ENCODE results near the gene SLC35E1. TPM values are rescaled to one million over a fixed set of nuclear protein-coding genes. Genes with fewer than 3 reads are reported as not detected.

Gene SLC35E1
- total RNA-seq, 1 experiment from 2014 or later = 35.8 TPM

DNA sequence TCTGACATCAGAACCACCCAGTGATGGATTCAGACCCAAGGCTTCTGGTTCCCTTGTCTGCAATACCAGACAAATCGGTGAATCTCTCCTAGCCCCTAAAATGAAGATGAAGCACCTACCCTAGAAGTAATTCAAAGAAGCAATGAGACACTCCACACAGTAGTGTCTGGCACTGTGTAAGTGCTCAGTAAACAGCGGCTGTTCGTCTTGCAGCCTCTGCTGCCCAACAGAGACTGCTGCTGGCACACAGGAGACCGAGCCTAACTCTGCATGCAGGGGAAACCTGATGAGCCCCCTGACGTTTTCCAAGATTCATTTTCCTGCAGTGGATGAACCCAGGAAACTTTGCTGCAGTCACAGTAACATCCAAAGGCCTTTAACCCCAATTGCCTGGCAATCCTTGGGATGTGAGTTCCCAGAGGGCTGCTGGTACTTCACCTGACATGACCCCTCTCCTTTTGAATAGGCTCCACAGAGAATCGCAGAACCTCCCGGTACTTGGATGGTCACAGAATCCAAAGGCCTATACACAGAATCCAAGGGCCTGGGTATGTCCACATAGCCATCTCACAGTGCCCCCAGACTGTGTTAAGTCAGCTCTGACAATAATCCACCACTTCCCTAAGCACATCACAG lies 49.1 kb upstream of the SLC35E1 start:
- H3K14ac ChIP-seq (ENCODE audit: insufficient read depth, low read length) = no peak overlapping the region
- H2AFZ ChIP-seq (ENCODE audit: low read length) = no peak overlapping the region
- H3K79me1 ChIP-seq (ENCODE audit: insufficient read depth, low read depth, low read length, poor library complexity, severe bottlenecking) = peaks cover 15% of the 10 kb centered on the region
- H3K4me2 ChIP-seq (ENCODE audit: insufficient read depth, insufficient read length, low read length) = no peak overlapping the region
- no peak overlapping the region for H3K56ac ChIP-seq (ENCODE audit: insufficient read length, low read depth, low read length)
- no peaks in the 10 kb centered on the region for H3K27me3 ChIP-seq (ENCODE audit: insufficient read depth, low read length)
- no peak overlapping the region for H3K27ac ChIP-seq (ENCODE audit: insufficient read length, low read depth, low read length)
- H3K27me3 Mint-ChIP-seq (ENCODE audit: low read depth) = no peaks in the 10 kb centered on the region
- H2BK120ac ChIP-seq (ENCODE audit: low read depth, low read length, poor library complexity, severe bottlenecking) = no peak overlapping the region
- no peak overlapping the region for H3K23ac ChIP-seq (ENCODE audit: insufficient read length, low read depth, low read length)
- H4K91ac ChIP-seq (ENCODE audit: insufficient read length, low read depth, low read length) = no peak overlapping the region
- no peak overlapping the region for H3K18ac ChIP-seq (ENCODE audit: insufficient read length, low read depth, low read length)
- peaks cover 28 to 46% of the 10 kb centered on the region in 2 experiments for H3K4me1 Mint-ChIP-seq
- H2BK15ac ChIP-seq (ENCODE audit: low read depth, low read length) = no peak overlapping the region
- no peak overlapping the region for H2BK5ac ChIP-seq (ENCODE audit: insufficient read length, low read length)
- H3T11ph ChIP-seq (ENCODE audit: low read length) = no peak overlapping the region
- no peaks in the 10 kb centered on the region for H4K20me1 ChIP-seq (ENCODE audit: control insufficient read depth, insufficient read depth, insufficient read length)
- H4K5ac ChIP-seq (ENCODE audit: insufficient read length, low read depth, low read length) = no peak overlapping the region
- no peak overlapping the region for H2BK20ac ChIP-seq (ENCODE audit: low read depth, low read length, poor library complexity, severe bottlenecking)
- TF ChIP-seq, protein P1, sequence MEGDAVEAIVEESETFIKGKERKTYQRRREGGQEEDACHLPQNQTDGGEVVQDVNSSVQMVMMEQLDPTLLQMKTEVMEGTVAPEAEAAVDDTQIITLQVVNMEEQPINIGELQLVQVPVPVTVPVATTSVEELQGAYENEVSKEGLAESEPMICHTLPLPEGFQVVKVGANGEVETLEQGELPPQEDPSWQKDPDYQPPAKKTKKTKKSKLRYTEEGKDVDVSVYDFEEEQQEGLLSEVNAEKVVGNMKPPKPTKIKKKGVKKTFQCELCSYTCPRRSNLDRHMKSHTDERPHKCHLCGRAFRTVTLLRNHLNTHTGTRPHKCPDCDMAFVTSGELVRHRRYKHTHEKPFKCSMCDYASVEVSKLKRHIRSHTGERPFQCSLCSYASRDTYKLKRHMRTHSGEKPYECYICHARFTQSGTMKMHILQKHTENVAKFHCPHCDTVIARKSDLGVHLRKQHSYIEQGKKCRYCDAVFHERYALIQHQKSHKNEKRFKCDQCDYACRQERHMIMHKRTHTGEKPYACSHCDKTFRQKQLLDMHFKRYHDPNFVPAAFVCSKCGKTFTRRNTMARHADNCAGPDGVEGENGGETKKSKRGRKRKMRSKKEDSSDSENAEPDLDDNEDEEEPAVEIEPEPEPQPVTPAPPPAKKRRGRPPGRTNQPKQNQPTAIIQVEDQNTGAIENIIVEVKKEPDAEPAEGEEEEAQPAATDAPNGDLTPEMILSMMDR (conservative IDR thresholded peaks at IDR 0.05) = no peak
- no peaks in the 10 kb centered on the region for H3K9me3 Mint-ChIP-seq
- peaks cover 70% of the 10 kb centered on the region; the same call in 1 of the 2 replicates for H3K79me2 ChIP-seq (ENCODE audit: insufficient read depth, low read length)
- H2BK12ac ChIP-seq (ENCODE audit: insufficient read length, low read depth, low read length) = no peak overlapping the region
- DNase-seq = no peak
- no peak overlapping the region for H3K4me3 Mint-ChIP-seq
- no peak overlapping the region for H3K4ac ChIP-seq (ENCODE audit: low read depth, low read length)
- H3K9ac ChIP-seq (ENCODE audit: extremely low read depth, insufficient read length, low read length) = no peak overlapping the region
- WGBS (ENCODE audit: extremely low coverage, insufficient read length, low lambda C conversion rate) = no CpG with 5 or more reads among the region's 7 CpGs
- H3K27ac Mint-ChIP-seq = peak overlapping the region; percentile 23 to 89 (median 36); a peak in 3 of 7 replicates
- no peaks in the 10 kb centered on the region for H3K23me2 ChIP-seq (ENCODE audit: insufficient read length, low read depth, low read length, poor library complexity, severe bottlenecking)
- no peak overlapping the region for H4K8ac ChIP-seq (replicated peaks; ENCODE audit: insufficient read length, low read depth, low read length)
- no peaks in the 10 kb centered on the region for H3K9me3 ChIP-seq (ENCODE audit: control insufficient read depth, low read depth, low read length)
- H3K4me1 ChIP-seq (ENCODE audit: insufficient read depth, low read length) = peaks cover 3% of the 10 kb centered on the region; the same call in 1 of the 2 replicates
- H3K36me3 Mint-ChIP-seq (ENCODE audit: insufficient read depth in 1 of 3, low read depth in 3 of 3) = peaks cover under 1 to 16% (median 6%) of the 10 kb centered on the region in 3 experiments; a peak in 4 of 7 replicates
- H2AK5ac ChIP-seq (ENCODE audit: insufficient read length, low read length) = no peak overlapping the region
